Endothelial cell of umbilical vein (primary cell): ENCODE results near the gene TREML4. TPM values are rescaled to one million over a fixed set of nuclear protein-coding genes. Genes with fewer than 3 reads are reported as not detected.
A peak's percentile ranks its signal among the peaks of the same experiment; 100 is the strongest.
"Not testable (repeated sequence)": the region's sequence is repeated elsewhere in the genome, so short reads cannot be mapped to it uniquely, and the experiment has no call there.

Source experiments
- BruUV-seq: library from RNA; stranded (reverse); fragments of 400-500 nt; replicated peaks from 2 replicates; lab custom pipeline; 2021; lab: Mats Ljungman, UMichigan
- CTCF ChIA-PET: fragments of 300-600, 350-600 bp; sonication (Branson Sonifier 250); formaldehyde crosslinking; loops from one replicate; lab custom pipeline; 2021; ENCODE audit warnings: antibody characterized with exemption, inconsistent platforms; lab: Charles Lee
- POLR2A ChIA-PET: fragments of 300-600, 350-600 bp; sonication (Branson Sonifier 250); formaldehyde crosslinking; loops from one replicate; lab custom pipeline; 2021; ENCODE audit warnings: antibody characterized with exemption, inconsistent platforms; lab: Charles Lee
- DNase-seq: peaks from one replicate; pipeline ENCODE4 v3.0.0-alpha.2; 2011; ENCODE audit warnings: low read depth, low spot score
- FAIRE-seq: peaks from 2 replicates; lab custom pipeline; 2011; peaks lifted over from hg19 to GRCh38; lab: Jason Lieb, UNC
- H2AFZ ChIP-seq: 2 replicates; pipeline ENCODE4 v1.6.0; 2012; ENCODE audit warnings: low read depth, low read length, control low read depth, inconsistent platforms
- H3K27ac ChIP-seq: 2 replicates; pipeline ENCODE4 v1.5.1; 2011; ENCODE audit warnings: low read depth, mild to moderate bottlenecking, control low read depth, low read length, moderate library complexity; ENCODE audit not compliant: insufficient read depth
- H3K27me3 ChIP-seq, 2 experiments: 2 replicates each; pipeline versions ENCODE4 v1.6.0 to v1.6.1; 2011; ENCODE audit warnings: low read length in 2 of 2, mixed read lengths in 1 of 2; ENCODE audit not compliant: control insufficient read depth in 2 of 2, insufficient read depth in 2 of 2
- H3K36me3 ChIP-seq, 2 experiments: 2 replicates in 1 of 2; 3 replicates in 1 of 2; pipeline ENCODE4 v1.5.1; 2011; ENCODE audit warnings: low read length in 2 of 2, mild to moderate bottlenecking in 1 of 2, moderate library complexity in 1 of 2; ENCODE audit not compliant: control insufficient read depth in 2 of 2, insufficient read depth in 2 of 2; ENCODE audit errors: extremely low read depth in 1 of 2
- H3K4me1 ChIP-seq: 3 replicates; pipeline ENCODE4 v1.5.1; 2011; ENCODE audit warnings: mild to moderate bottlenecking, low read length; ENCODE audit not compliant: control insufficient read depth, insufficient read depth; ENCODE audit errors: extremely low read depth
- H3K4me2 ChIP-seq: 2 replicates; pipeline ENCODE4 v1.6.1; 2011; ENCODE audit warnings: low read length, control low read depth, mixed read lengths; ENCODE audit not compliant: insufficient read depth
- H3K4me3 ChIP-seq, 3 experiments: fragments of 200-600 bp in 1 of 3; sonication (generic), shearing (Covaris generic) in 1 of 3; replicated peaks in 1 of 3; 2 replicates each; pipeline ENCODE4 v1.5.1; 2011 to 2016; ENCODE audit warnings: control low read depth in 3 of 3, low read length in 3 of 3, mild to moderate bottlenecking in 2 of 3, inconsistent platforms in 1 of 3, low read depth in 1 of 3, moderate library complexity in 1 of 3; ENCODE audit not compliant: insufficient read depth in 1 of 3
- H3K79me2 ChIP-seq: 2 replicates; pipeline ENCODE4 v1.6.0; 2012; ENCODE audit warnings: low read length, inconsistent platforms; ENCODE audit not compliant: control insufficient read depth, insufficient read depth
- H3K9ac ChIP-seq: replicated peaks from 2 replicates; pipeline ENCODE3; 2011; ENCODE audit warnings: low read length, control low read depth; ENCODE audit not compliant: insufficient read depth; ENCODE audit errors: extremely low read depth
- H3K9me1 ChIP-seq: replicated peaks from 3 replicates; pipeline ENCODE4 v1.6.0; 2011; ENCODE audit warnings: mild to moderate bottlenecking, low read length; ENCODE audit not compliant: control insufficient read depth, insufficient read depth; ENCODE audit errors: extremely low read depth
- H3K9me3 ChIP-seq: replicated peaks from 2 replicates; pipeline ENCODE4 v1.5.1; 2012; ENCODE audit warnings: low read length, inconsistent platforms; ENCODE audit not compliant: control insufficient read depth, insufficient read depth
- H4K20me1 ChIP-seq: replicated peaks from 2 replicates; pipeline ENCODE3; 2011; ENCODE audit warnings: mild to moderate bottlenecking, low read length; ENCODE audit not compliant: control insufficient read depth, insufficient read depth; ENCODE audit errors: extremely low read depth
- CTCF ChIP-seq, 2 donors: IDR thresholded peaks; 1 replicate in 1 of 2; 2 replicates in 1 of 2; pipeline ENCODE4 v1.5.1; 2011; ENCODE audit warnings: low read length in 2 of 2, mild to moderate bottlenecking in 2 of 2, moderate library complexity in 2 of 2, control low read depth in 1 of 2, inconsistent platforms in 1 of 2, low read depth in 1 of 2; ENCODE audit not compliant: insufficient read depth in 1 of 2; ENCODE audit errors: extremely low read depth in 1 of 2
- EZH2 ChIP-seq: IDR thresholded peaks from 2 replicates; pipeline ENCODE4 v1.6.1; 2012; ENCODE audit warnings: borderline replicate concordance, low read depth, mild to moderate bottlenecking, moderate library complexity, low read length, inconsistent platforms; ENCODE audit not compliant: severe bottlenecking
- FOS ChIP-seq: IDR thresholded peaks from 2 replicates; pipeline ENCODE4 v1.6.1; 2011; ENCODE audit warnings: mild to moderate bottlenecking, low read length, moderate library complexity, borderline replicate concordance; ENCODE audit not compliant: insufficient read depth
- GATA2 ChIP-seq: IDR thresholded peaks from 2 replicates; pipeline ENCODE4 v1.7.0; 2011; ENCODE audit warnings: low read depth, mild to moderate bottlenecking, moderate library complexity, mixed read lengths, low read length; ENCODE audit not compliant: insufficient read length, insufficient read depth
- JUN ChIP-seq: IDR thresholded peaks from 2 replicates; pipeline ENCODE4 v1.6.1; 2011; ENCODE audit warnings: borderline replicate concordance, low read depth; ENCODE audit not compliant: insufficient read length, insufficient read depth
- MYC ChIP-seq: IDR thresholded peaks from one replicate; pipeline ENCODE4 v1.6.1; 2011; ENCODE audit warnings: mild to moderate bottlenecking, low read depth, low read length
- POLR2A ChIP-seq: IDR thresholded peaks from 2 replicates; pipeline ENCODE4 v1.6.1; 2012; ENCODE audit warnings: low read depth, mild to moderate bottlenecking, control low read depth, low read length
- POLR2AphosphoS5 ChIP-seq: IDR thresholded peaks from 2 replicates; pipeline ENCODE4 v1.6.1; 2012; ENCODE audit warnings: low read depth, mild to moderate bottlenecking, control low read depth, low read length, moderate library complexity; ENCODE audit not compliant: insufficient read depth
- dilution Hi-C: fragments of 300-500 bp; cut with MboI; formaldehyde crosslinking; loops from one replicate; pipeline ENCODE4 v1.15.0; 2019; ENCODE audit warnings: low sequenced_read_pairs; ENCODE audit not compliant: extremely low pct_ligation_motif_present
- intact Hi-C: fragments of 100-400 bp; cut with micrococcal nuclease; formaldehyde crosslinking; loops from one replicate; pipeline ENCODE4 v1.10.0; 2022
- polyA plus RNA-seq, 4 experiments: library from polyadenylated mRNA; depleted of rRNA in 3 of 4; stranded (reverse) in 3 of 4; unstranded in 1 of 4; fragments of >200 nt; gene quantifications; 2 replicates each; pipeline versions ENCODE4 v1.2.1 to v1.2.3, GENCODE V29; 2011 to 2012; ENCODE audit warnings: missing spikeins in 1 of 4
- total RNA-seq: library from RNA; stranded (reverse); gene quantifications from 2 replicates; pipeline ENCODE4 v1.2.3, GENCODE V29; 2021
- TF ChIP-seq, protein P1 (sequence below): IDR thresholded peaks from 2 replicates; pipeline ENCODE4 v1.6.1; 2011; ENCODE audit not compliant: insufficient read depth, insufficient read length

The TREML4 gene
- total and polyA plus RNA-seq, 2 donors (not counting 3 experiments of a cell fraction or from before 2014, with no cell fraction given) = not detected

GRCh38 chr6:41239467-41240159 is 11.5 kb downstream of the TREML4 start:
- FAIRE-seq = peak; percentile 21
- Histone ChIP-seq H3K9me1 (no peaks in the 10 kb centered on the region), H3K79me2 (no peaks in the 10 kb centered on the region), H3K9me3 (no peaks in the 10 kb centered on the region), H3K36me3 (no peaks in the 10 kb centered on the region), H4K20me1 (no peaks in the 10 kb centered on the region), H3K4me2 (no peak overlapping the region), H3K4me3 (no peak overlapping the region), H3K9ac (no peak overlapping the region), H2AFZ (no peak overlapping the region), H3K27ac (no peak overlapping the region), H3K27me3 (peaks cover 13 to 21% of the 10 kb centered on the region in 2 experiments), H3K4me1 (no peaks in the 10 kb centered on the region)
- no TSS peak for BruUV-seq
- no peak for DNase-seq
- dilution Hi-C loops = no loop called here
- TF ChIP-seq EZH2 = no peak
- TF ChIP-seq GATA2 = no peak
- no peak for TF ChIP-seq POLR2AphosphoS5
- TF ChIP-seq, protein P1, sequence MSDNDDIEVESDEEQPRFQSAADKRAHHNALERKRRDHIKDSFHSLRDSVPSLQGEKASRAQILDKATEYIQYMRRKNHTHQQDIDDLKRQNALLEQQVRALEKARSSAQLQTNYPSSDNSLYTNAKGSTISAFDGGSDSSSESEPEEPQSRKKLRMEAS = no peak
- no peak for TF ChIP-seq POLR2A
- no peak for TF ChIP-seq FOS
- no peak for TF ChIP-seq JUN
- no peak for TF ChIP-seq MYC
- TF ChIP-seq CTCF (IDR thresholded peaks at IDR 0.05; ENCODE audit: extremely low read depth in 1 of 2, insufficient read depth in 1 of 2, low read depth in 1 of 2, low read length in 2 of 2) = no peak
- intact Hi-C loops = no loop called here
- ChIA-PET CTCF (no interaction called here), POLR2A (interaction anchor here (0.7 kb wide), 1 partner anchor 21 kb away, joined by 4 read pairs; no protein-coding TSS in a partner anchor)

DNA sequence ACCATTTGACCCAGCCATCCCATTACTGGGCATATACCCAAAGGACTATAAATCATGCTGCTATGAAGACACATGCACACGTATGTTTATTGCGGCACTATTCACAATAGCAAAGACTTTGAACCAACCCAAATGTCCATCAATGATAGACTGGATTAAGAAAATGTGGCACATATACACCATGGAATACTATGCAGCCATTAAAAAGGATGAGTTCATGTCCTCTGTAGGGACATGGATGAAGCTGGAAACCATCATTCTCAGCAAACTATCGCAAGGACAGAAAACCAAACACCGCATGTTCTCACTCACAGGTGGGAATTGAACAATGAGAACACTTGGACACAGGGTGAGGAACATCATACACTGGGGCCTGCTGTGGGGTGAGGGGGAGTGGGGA is 18.4 kb downstream of the TREML4 start:
- BruUV-seq, FAIRE-seq, H3K4me3 ChIP-seq, H3K27ac ChIP-seq, intact Hi-C loops, H3K4me1 ChIP-seq, dilution Hi-C loops, H3K4me2 ChIP-seq, H3K79me2 ChIP-seq, CTCF ChIA-PET, H3K9me3 ChIP-seq, DNase-seq, POLR2A ChIA-PET, H4K20me1 ChIP-seq, H3K36me3 ChIP-seq, H2AFZ ChIP-seq, H3K9ac ChIP-seq, H3K27me3 ChIP-seq, H3K9me1 ChIP-seq: not testable (repeated sequence)
